ENCODE results near the gene NMNAT1. TPM values are rescaled to one million over a fixed set of nuclear protein-coding genes. Genes with fewer than 3 reads are reported as not detected.

The NMNAT1 gene
- total RNA-seq, 1 donor from 2014 or later: 5.8 TPM

GRCh38 chr1:9902060-9902452, 41.2 kb upstream of the NMNAT1 start:
- CTCF ChIA-PET: no interaction called here
- Mint-ChIP-seq H3K4me3 (no peak overlapping the region), H3K27me3 (no peaks in the 10 kb centered on the region), H3K36me3 (ENCODE audit: low read depth) (no peaks in the 10 kb centered on the region), H3K27ac (no peak overlapping the region), H3K9me3 (no peaks in the 10 kb centered on the region), H3K4me1 (peaks cover 16% of the 10 kb centered on the region)
- ATAC-seq (ENCODE audit: low read depth): no peak
- TF ChIP-seq CTCF (IDR thresholded peaks at IDR 0.05): no peak
- intact Hi-C loops (cut with micrococcal nuclease): no loop called here
- POLR2A ChIA-PET: no interaction called here
- no peak for DNase-seq

- no peak for ATAC-seq (ENCODE audit: low read depth)
- DNase-seq: no peak
- TF ChIP-seq CTCF (IDR thresholded peaks at IDR 0.05): no peak
- CTCF ChIA-PET: interaction anchor here (1.6 kb wide), 1 partner anchor 38 kb away, joined by 5 read pairs; no protein-coding TSS in a partner anchor
- POLR2A ChIA-PET: no interaction called here
- Mint-ChIP-seq H3K36me3 (ENCODE audit: low read depth) (no peaks in the 10 kb centered on the region), H3K4me3 (no peak overlapping the region), H3K27me3 (no peaks in the 10 kb centered on the region), H3K9me3 (no peaks in the 10 kb centered on the region), H3K4me1 (peaks cover 18% of the 10 kb centered on the region), H3K27ac (no peak overlapping the region)
- intact Hi-C loops (cut with micrococcal nuclease): no loop called here
Measured at GRCh38 chr1:9903801-9904527, 39.3 kb upstream of the NMNAT1 start.

- Mint-ChIP-seq H3K4me3 (no peak overlapping the region), H3K4me1 (peaks cover 24% of the 10 kb centered on the region), H3K27me3 (no peaks in the 10 kb centered on the region), H3K9me3 (no peaks in the 10 kb centered on the region), H3K27ac (no peak overlapping the region), H3K36me3 (ENCODE audit: low read depth) (peaks cover 3% of the 10 kb centered on the region)
- no peak for TF ChIP-seq CTCF (IDR thresholded peaks at IDR 0.05)
- ChIA-PET POLR2A (no interaction called here), CTCF (interaction anchor here (1.6 kb wide), 1 partner anchor 38 kb away, joined by 5 read pairs; no protein-coding TSS in a partner anchor)
- no peak for ATAC-seq (ENCODE audit: low read depth)
- no peak for DNase-seq
- intact Hi-C loops (cut with micrococcal nuclease): no loop called here
Measured at GRCh38 chr1:9904596-9904995, 38.7 kb upstream of the NMNAT1 start.

GRCh38 chr1:9905010-9905409, 38.3 kb upstream of the NMNAT1 start:
- intact Hi-C loops (cut with micrococcal nuclease): no loop called here
- Mint-ChIP-seq H3K4me1 (peaks cover 23% of the 10 kb centered on the region), H3K36me3 (ENCODE audit: low read depth) (peaks cover 3% of the 10 kb centered on the region), H3K27me3 (no peaks in the 10 kb centered on the region), H3K9me3 (no peaks in the 10 kb centered on the region), H3K4me3 (no peak overlapping the region), H3K27ac (no peak overlapping the region)
- ChIA-PET CTCF (interaction anchor here (1.6 kb wide), 1 partner anchor 37 kb away, joined by 5 read pairs; no protein-coding TSS in a partner anchor), POLR2A (no interaction called here)
- DNase-seq (no peak), ATAC-seq (ENCODE audit: low read depth) (no peak)
- TF ChIP-seq CTCF (IDR thresholded peaks at IDR 0.05): no peak

- Mint-ChIP-seq H3K9me3 (no peaks in the 10 kb centered on the region), H3K4me1 (peaks cover 16% of the 10 kb centered on the region), H3K27me3 (no peaks in the 10 kb centered on the region), H3K36me3 (ENCODE audit: low read depth) (peaks cover 7% of the 10 kb centered on the region), H3K27ac (no peak overlapping the region), H3K4me3 (no peak overlapping the region)
- ChIA-PET CTCF (no interaction called here), POLR2A (no interaction called here)
- no peak for TF ChIP-seq CTCF (IDR thresholded peaks at IDR 0.05)
- intact Hi-C loops (cut with micrococcal nuclease): no loop called here
- no peak for DNase-seq
- ATAC-seq (ENCODE audit: low read depth): no peak
Measured at GRCh38 chr1:9906466-9906865, 36.8 kb upstream of the NMNAT1 start.

Measured in activated B cell treated with CpG ODN at 0.5 μM for 24 hours (primary cell).